ENCODE measurements around the gene ZNF112. TPM values are rescaled to one million over a fixed set of nuclear protein-coding genes. Genes with fewer than 3 reads are reported as not detected.
"Not testable (repeated sequence)": the region's sequence is repeated elsewhere in the genome, so short reads cannot be mapped to it uniquely, and the experiment has no call there.

The ZNF112 gene
- not detected for total RNA-seq

DNA sequence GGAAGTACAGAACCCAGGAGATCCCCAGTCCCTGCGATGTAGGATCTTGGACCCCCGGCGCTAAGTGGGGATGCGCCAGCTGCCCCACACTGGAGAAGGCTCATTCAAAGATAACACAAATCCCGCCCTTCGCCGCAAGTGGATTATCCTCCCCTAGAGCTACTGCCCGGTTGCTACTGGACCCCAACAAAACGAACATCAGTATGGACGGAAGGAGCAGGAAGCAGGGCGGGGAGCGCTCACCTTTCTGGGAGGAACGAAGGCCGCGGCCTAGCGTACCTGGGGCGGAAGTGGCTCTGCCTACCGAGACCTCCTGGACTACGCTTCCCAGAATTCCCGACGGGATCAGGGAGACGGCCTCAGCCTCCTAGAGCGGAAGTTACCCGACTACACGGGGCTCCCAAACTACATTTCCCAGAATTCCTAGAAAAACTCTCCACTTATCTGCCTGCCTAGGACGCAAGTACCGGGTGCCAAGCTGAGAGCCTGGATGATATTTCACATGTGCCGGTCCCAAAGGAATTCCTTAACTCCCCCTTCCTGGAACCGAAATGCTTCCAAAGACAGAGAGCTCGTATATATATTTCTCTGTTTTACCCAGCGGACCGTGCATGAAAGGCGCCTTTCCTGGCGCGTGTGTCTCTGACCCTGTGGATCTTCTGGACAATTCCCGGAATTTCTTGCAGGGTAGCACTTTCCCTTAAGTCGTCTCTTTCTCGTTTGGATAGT is at the start of gene ZNF112:
Gene ZNF112, minus strand, starts transcription at position 298 of the 729 bp plus-strand sequence. CDS start 16,141 bp downstream, outside the sequence.
- DNase-seq, result no peak

DNA sequence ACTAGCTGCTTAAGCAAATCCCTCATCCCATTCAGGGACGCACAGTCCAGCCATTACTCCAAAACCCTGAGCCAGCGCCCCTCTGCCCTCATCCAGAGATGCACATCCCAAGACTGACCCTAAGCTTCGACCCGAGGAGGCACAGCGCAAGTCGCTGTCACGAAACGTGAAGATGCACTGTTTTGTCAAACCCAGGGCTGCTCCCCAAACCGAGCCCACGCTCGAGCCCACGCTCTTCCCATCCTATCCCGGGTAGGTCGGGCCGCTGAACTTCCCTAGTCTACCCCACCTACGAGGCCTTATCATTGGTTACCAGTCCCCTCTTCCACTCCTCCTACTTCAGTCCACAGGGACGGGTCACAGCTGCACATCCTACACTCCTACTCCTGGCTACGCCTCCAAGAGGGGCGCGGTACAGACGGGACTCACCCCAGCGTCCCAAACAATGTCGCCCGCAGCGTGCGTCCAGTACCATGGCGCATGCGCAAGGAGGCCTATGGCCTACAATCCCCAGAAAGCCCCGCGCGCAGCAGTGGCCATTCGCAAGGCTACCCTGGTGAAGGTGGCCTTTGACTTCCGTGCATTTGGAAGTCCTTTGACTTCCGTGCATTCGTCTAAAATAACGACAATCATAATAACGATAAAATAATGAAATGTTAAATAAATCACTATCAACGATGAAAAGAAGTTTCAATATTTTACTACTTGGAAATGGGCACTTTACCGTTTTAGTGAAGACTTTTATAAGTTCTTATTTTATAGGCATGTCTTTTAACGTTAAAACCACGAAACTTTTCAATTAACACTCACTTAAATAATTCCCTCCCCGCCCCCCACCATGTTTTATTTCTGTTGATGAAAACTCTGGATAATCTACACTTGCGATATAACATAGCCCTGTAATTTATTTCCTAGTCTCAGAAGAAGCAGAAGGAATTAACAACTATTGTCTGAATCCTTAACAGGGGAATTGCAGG is 44.9 kb upstream of the ZNF112 start, which contains the start of gene ZNF285:
Gene ZNF285, minus strand, starts transcription at position 470 of the 977 bp plus-strand sequence. CDS start 4,395 bp downstream, outside the sequence.
- peak; percentile 34 for DNase-seq

DNA sequence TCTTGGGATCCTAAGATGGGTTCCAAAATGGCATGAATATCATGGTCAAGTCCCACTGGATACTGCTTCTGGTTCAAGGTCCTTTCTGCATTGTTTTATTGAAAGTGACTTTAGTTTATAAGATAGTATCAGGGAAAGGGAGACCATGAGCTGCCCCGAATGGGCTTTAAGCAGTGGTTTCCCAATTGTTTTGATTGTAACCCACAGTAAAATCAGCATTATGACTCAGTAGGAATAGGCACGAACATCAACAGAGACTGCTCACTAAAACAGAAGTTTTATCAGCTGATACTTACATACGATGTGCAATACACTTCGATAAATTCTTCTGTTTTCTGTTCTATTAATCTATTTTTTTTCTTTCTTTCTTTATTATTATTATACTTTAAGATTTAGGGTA is 32.8 kb upstream of the ZNF112 start:
- not testable (repeated sequence) for DNase-seq

- no peak for DNase-seq
These were observed 18.3 kb upstream of the ZNF112 start for GRCh38 chr19:44374789-44375188.

DNA sequence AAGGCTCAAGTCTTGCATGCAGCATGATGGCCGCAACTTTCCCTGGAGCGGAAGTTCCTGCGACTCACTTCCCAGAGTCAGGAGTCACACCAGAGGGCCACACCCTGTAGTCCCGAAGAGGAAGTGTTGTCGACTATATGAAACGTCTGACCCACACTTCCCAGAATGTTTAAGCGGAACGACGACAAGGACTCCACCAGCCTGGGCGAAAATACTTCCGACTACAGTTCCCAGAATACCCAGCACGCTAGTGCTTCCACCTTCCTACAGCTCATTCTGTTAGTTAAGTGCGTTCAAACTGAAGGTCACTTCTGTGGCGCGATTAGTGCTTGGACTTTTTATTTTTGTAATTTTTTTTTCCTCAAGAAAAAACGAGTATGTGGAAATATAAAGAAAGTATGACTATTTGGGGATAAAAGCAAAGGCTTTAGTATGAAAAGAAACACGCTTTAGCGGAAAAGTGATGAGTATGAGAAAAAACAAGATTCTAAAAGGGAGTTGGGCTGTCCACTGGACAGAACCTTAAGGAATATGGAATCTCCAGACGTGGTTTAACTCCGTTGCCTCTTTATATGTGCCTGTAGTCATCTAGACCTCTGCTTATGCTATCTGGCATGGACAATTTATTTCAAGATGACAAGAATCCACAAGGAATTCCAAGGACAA is 15.5 kb upstream of the ZNF112 start:
- DNase-seq, result no peak

- DNase-seq, result no peak
These were observed 10.5 kb upstream of the ZNF112 start for GRCh38 chr19:44367024-44367423.

- DNase-seq, result no peak
These were observed 9.9 kb downstream of the ZNF112 start for GRCh38 chr19:44346556-44346955.

GRCh38 chr19:44345959-44346358 is 10.5 kb downstream of the ZNF112 start:
- DNase-seq, result no peak

- no peak for DNase-seq
These were observed 12.2 kb downstream of the ZNF112 start for GRCh38 chr19:44344255-44344654.

GRCh38 chr19:44341794-44342193 is 14.7 kb downstream of the ZNF112 start:
- no peak for DNase-seq

GRCh38 chr19:44334639-44335038 is 21.8 kb downstream of the ZNF112 start:
- DNase-seq, result not testable (repeated sequence)

GRCh38 chr19:44332145-44332544 is 24.3 kb downstream of the ZNF112 start:
- DNase-seq, result no peak

DNA sequence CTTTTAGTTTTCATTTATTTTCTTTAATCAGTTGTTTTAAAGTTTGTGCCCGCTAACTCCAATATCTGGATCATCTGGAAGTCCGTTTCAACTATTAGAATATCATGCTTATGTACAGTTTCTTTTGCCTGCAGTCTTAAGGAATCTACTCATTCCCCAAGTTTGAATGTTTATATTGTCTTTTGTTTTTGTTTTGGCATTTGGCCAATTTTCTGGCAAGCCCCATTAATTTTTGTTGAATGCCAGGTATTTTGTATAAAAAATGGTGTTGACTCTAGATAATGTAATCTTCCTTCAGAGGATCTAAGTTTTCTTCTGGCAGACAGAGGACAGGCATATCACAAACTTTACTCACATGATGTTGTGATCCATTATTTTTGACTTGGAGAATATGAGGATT is 40.6 kb downstream of the ZNF112 start:
- no peak for DNase-seq

GRCh38 chr19:44313231-44313630 is 43.2 kb downstream of the ZNF112 start:
- no peak for DNase-seq

DNA sequence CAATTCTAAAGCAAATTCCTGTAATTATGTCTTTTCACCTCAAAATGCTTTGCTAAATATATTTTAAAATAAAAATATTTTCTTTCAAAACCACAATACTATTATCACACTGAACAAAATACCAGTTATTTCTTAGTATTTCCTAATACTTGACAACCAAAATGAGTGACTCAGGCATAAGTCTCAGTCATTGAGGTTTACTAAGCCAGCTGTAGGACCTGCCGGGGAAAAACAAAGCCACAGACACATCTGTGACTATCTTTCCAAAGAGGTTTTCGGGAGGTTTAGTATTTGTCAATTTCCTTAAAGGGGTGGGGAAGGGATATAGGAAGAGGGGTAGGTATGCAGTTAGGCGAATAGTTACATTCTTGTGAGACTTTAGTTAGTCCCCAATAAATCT is 48.5 kb downstream of the ZNF112 start:
- no peak for DNase-seq

- DNase-seq, result no peak
These were observed 50.2 kb downstream of the ZNF112 start for GRCh38 chr19:44306283-44306682.

GRCh38 chr19:44305457-44305856 is 51.0 kb downstream of the ZNF112 start:
- DNase-seq, result no peak

GRCh38 chr19:44304659-44305193 is 51.8 kb downstream of the ZNF112 start, which contains the start of gene ZNF235:
ZNF235 (minus strand) TSS chr19:44305025; CDS start chr19:44303404, 1,621 bp downstream.
- DNase-seq, result peak; percentile 50

GRCh38 chr19:44303976-44304568 is 52.4 kb downstream of the ZNF112 start:
- DNase-seq, result no peak

- DNase-seq, result no peak
These were observed 53.2 kb downstream of the ZNF112 start for GRCh38 chr19:44303320-44303719.

DNA sequence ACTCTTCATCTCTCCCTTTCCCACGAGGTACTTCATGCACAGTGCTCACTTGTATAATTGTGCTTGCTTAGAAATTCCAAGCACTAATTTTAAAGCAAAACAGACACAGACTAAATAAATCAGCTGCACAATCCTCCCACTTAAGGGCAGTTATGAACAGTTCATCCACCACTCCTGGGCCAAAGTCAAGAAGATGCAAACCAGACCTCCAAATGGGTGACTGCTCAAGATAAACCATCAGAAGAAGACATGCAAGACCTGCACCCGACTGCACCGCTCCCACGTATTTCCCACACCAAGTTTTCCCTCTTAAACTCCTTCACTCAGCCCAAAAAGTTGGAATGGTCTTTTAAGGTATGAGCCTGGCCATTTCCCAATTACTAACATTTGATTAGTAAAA is 71.5 kb downstream of the ZNF112 start:
- DNase-seq, result no peak

GRCh38 chr19:44282846-44283245 is 73.6 kb downstream of the ZNF112 start:
- no peak for DNase-seq
